Measurements from ENCODE around the gene STRADB. TPM values are rescaled to one million over a fixed set of nuclear protein-coding genes. Genes with fewer than 3 reads are reported as not detected.
"Not testable (repeated sequence)": the region's sequence is repeated elsewhere in the genome, so short reads cannot be mapped to it uniquely, and the experiment has no call there.

STRADB gene
- total RNA-seq, 1 donor from 2014 or later = 24.5 TPM

GRCh38 chr2:201470821-201471731 lies 19.5 kb downstream of the STRADB start:
- Histone ChIP-seq H3K27ac (no peak overlapping the region), H3K4me3 (no peak overlapping the region), H3K9me3 (no peaks in the 10 kb centered on the region), H3K36me3 (peaks cover 83% of the 10 kb centered on the region), H3K27me3 (ENCODE audit: low read depth) (no peaks in the 10 kb centered on the region), H3K4me1 (peaks cover under 1% of the 10 kb centered on the region)
- no peak for ATAC-seq
- no peak for TF ChIP-seq CTCF (IDR thresholded peaks at IDR 0.05)
- intact Hi-C loops (cut with DNase I) = no loop called here
- DNase-seq = no peak

GRCh38 chr2:201471732-201472393 lies 20.3 kb downstream of the STRADB start:
- no peak for DNase-seq
- peaks cover 83% of the 10 kb centered on the region for H3K36me3 ChIP-seq
- no peak overlapping the region for H3K4me3 ChIP-seq
- ATAC-seq = no peak
- intact Hi-C loops (cut with DNase I) = no loop called here
- no peaks in the 10 kb centered on the region for H3K27me3 ChIP-seq (ENCODE audit: low read depth)
- H3K27ac ChIP-seq = no peak overlapping the region
- no peak for TF ChIP-seq CTCF (IDR thresholded peaks at IDR 0.05)
- no peaks in the 10 kb centered on the region for H3K9me3 ChIP-seq
- no peaks in the 10 kb centered on the region for H3K4me1 ChIP-seq

GRCh38 chr2:201472411-201472810 lies 20.9 kb downstream of the STRADB start:
- no peak overlapping the region for H3K27ac ChIP-seq
- TF ChIP-seq CTCF (IDR thresholded peaks at IDR 0.05) = no peak
- no peaks in the 10 kb centered on the region for H3K9me3 ChIP-seq
- intact Hi-C loops (cut with DNase I) = no loop called here
- H3K4me1 ChIP-seq = no peaks in the 10 kb centered on the region
- no peak overlapping the region for H3K4me3 ChIP-seq
- no peaks in the 10 kb centered on the region for H3K27me3 ChIP-seq (ENCODE audit: low read depth)
- DNase-seq (no peak), ATAC-seq (no peak)
- peaks cover 83% of the 10 kb centered on the region for H3K36me3 ChIP-seq

GRCh38 chr2:201482543-201482942 lies 31.0 kb downstream of the STRADB start:
- intact Hi-C loops (cut with DNase I) = no loop called here
- H3K4me1 ChIP-seq = no peaks in the 10 kb centered on the region
- no peak overlapping the region for H3K27ac ChIP-seq
- H3K27me3 ChIP-seq (ENCODE audit: low read depth) = peaks cover 5% of the 10 kb centered on the region
- H3K9me3 ChIP-seq = no peaks in the 10 kb centered on the region
- no peak overlapping the region for H3K4me3 ChIP-seq
- TF ChIP-seq CTCF (IDR thresholded peaks at IDR 0.05) = no peak
- ATAC-seq (no peak), DNase-seq (no peak)
- peaks cover 32% of the 10 kb centered on the region for H3K36me3 ChIP-seq

- Histone ChIP-seq H3K36me3 (peaks cover 26% of the 10 kb centered on the region), H3K27me3 (ENCODE audit: low read depth) (peaks cover 5% of the 10 kb centered on the region), H3K27ac (no peak overlapping the region), H3K4me3 (no peak overlapping the region), H3K4me1 (no peaks in the 10 kb centered on the region), H3K9me3 (no peaks in the 10 kb centered on the region)
- intact Hi-C loops (cut with DNase I) = no loop called here
- no peak for TF ChIP-seq CTCF (IDR thresholded peaks at IDR 0.05)
- DNase-seq (no peak), ATAC-seq (no peak)
These were observed 31.8 kb downstream of the STRADB start for GRCh38 chr2:201483342-201483741.

- ATAC-seq; intact Hi-C loops (cut with DNase I); H3K4me1 ChIP-seq; DNase-seq; H3K4me3 ChIP-seq; H3K27me3 ChIP-seq (ENCODE audit: low read depth); H3K27ac ChIP-seq; H3K9me3 ChIP-seq: not testable (repeated sequence)
- peaks cover 21% of the 10 kb centered on the region for H3K36me3 ChIP-seq
These were observed 32.2 kb downstream of the STRADB start for GRCh38 chr2:201483758-201484157.
